HepG2 (cell line): ENCODE data around the gene HS3ST4. TPM values are rescaled to one million over a fixed set of nuclear protein-coding genes. Genes with fewer than 3 reads are reported as not detected.

Experiments used
- ATAC-seq: fragments of 200-7000 bp; cut with Tn5 transposase; 3 replicates; pipeline ENCODE4 v1.9.1; 2020; ENCODE audit warnings: mild to moderate bottlenecking, moderate library complexity
- BruUV-seq: library from RNA; stranded (reverse); fragments of 400-500 nt; replicated peaks from 2 replicates; lab custom pipeline; 2021; lab: Mats Ljungman, UMichigan
- CTCF ChIA-PET: fragments of 300-600 bp; formaldehyde crosslinking; extraction: SDS; loops from one replicate; lab custom pipeline; 2021; ENCODE audit warnings: low total read pairs, inconsistent platforms, low intra/inter-chr PET ratio; lab: Yijun Ruan, JAX
- POLR2A ChIA-PET: fragments of 350-600 bp; sonication (Branson Sonifier 250); formaldehyde crosslinking; loops from one replicate; lab custom pipeline; 2020; ENCODE audit warnings: antibody characterized with exemption, inconsistent platforms; lab: Yijun Ruan, JAX
- DNase-seq: peaks from one replicate; pipeline ENCODE4 v3.0.0-alpha.2; 2015; ENCODE audit warnings: low spot score
- FAIRE-seq: peaks from 3 replicates; lab custom pipeline; 2011; peaks lifted over from hg19 to GRCh38; lab: Jason Lieb, UNC
- H2AFZ ChIP-seq: one replicate; pipeline ENCODE4 v1.6.1; 2011; ENCODE audit warnings: low read length, inconsistent platforms
- H3K27ac ChIP-seq: fragments of 300-600 bp; 3 replicates; pipeline ENCODE4 v1.8.0; 2011; ENCODE audit warnings: mixed run types, mild to moderate bottlenecking, mixed read lengths, low read length, inconsistent platforms; ENCODE audit not compliant: insufficient read depth; ENCODE audit errors: extremely low read length
- H3K27me3 ChIP-seq, 2 experiments: fragments of 200-600 bp in 1 of 2; 2 replicates in 1 of 2; 3 replicates in 1 of 2; pipeline versions ENCODE4 v1.6.0 to v1.8.0; 2011; ENCODE audit warnings: low read length in 2 of 2, mild to moderate bottlenecking in 2 of 2, moderate library complexity in 2 of 2, inconsistent platforms in 1 of 2; ENCODE audit not compliant: insufficient read depth in 2 of 2, control insufficient read depth in 1 of 2
- H3K36me3 ChIP-seq, 2 experiments: fragments of 200-600 bp in 1 of 2; replicated peaks in 1 of 2; 2 replicates in 1 of 2; 3 replicates in 1 of 2; pipeline versions ENCODE4 v1.5.1 to v1.8.0; 2011; ENCODE audit warnings: low read length in 2 of 2, inconsistent platforms in 1 of 2; ENCODE audit not compliant: insufficient read depth in 2 of 2, control insufficient read depth in 1 of 2
- H3K4me1 ChIP-seq: 2 replicates; pipeline ENCODE4 v1.5.1; 2012; ENCODE audit warnings: low read length, inconsistent platforms; ENCODE audit not compliant: insufficient read depth
- H3K4me2 ChIP-seq: 2 replicates; pipeline ENCODE4 v1.6.0; 2011; ENCODE audit warnings: low read depth, low read length, inconsistent platforms
- H3K4me3 ChIP-seq, 3 experiments: fragments of 200-600 bp in 1 of 3; sonication (generic), shearing (Covaris generic) in 1 of 3; replicated peaks in 1 of 3; 2 replicates each; pipeline ENCODE4 v1.5.1; 2011 to 2016; ENCODE audit warnings: low read length in 3 of 3, inconsistent platforms in 2 of 3, low read depth in 2 of 3, mild to moderate bottlenecking in 2 of 3, control low read depth in 1 of 3, mixed read lengths in 1 of 3; ENCODE audit not compliant: insufficient read depth in 1 of 3
- H3K79me2 ChIP-seq: one replicate; pipeline ENCODE4 v1.6.1; 2011; ENCODE audit warnings: low read length, inconsistent platforms; ENCODE audit not compliant: insufficient read depth
- H3K9ac ChIP-seq: 2 replicates; pipeline ENCODE4 v1.6.0; 2011; ENCODE audit warnings: mild to moderate bottlenecking, low read depth, low read length, inconsistent platforms; ENCODE audit not compliant: insufficient read depth
- H3K9me3 ChIP-seq: 2 replicates; pipeline ENCODE4 v1.5.1; 2012; ENCODE audit warnings: mild to moderate bottlenecking, low read length
- H4K20me1 ChIP-seq: 2 replicates; pipeline ENCODE4 v1.6.0; 2011; ENCODE audit warnings: inconsistent platforms, mild to moderate bottlenecking, low read length, moderate library complexity; ENCODE audit not compliant: insufficient read depth
- ATF7-NPFF ChIP-seq: sonication (generic); formaldehyde crosslinking; IDR thresholded peaks from 2 replicates; pipeline ENCODE4 v1.8.1; 2023; ENCODE audit warnings: mild to moderate bottlenecking, low read depth, missing genetic modification reagents, moderate library complexity
- HNF4A ChIP-seq: sonication (generic); formaldehyde crosslinking; IDR thresholded peaks from 2 replicates; pipeline ENCODE4 v1.4.0; 2020; ENCODE audit warnings: missing genetic modification reagents
- MATR3 ChIP-seq: sonication (generic); formaldehyde crosslinking; IDR thresholded peaks from 2 replicates; pipeline ENCODE4 v1.4.0; 2020; ENCODE audit warnings: missing genetic modification reagents
- MTF1 ChIP-seq: sonication (generic); formaldehyde crosslinking; IDR thresholded peaks from 2 replicates; pipeline ENCODE4 v1.5.0; 2020; ENCODE audit warnings: missing genetic modification reagents
- PCBP1 ChIP-seq: fragments of 200-400 bp; formaldehyde crosslinking; IDR thresholded peaks from 2 replicates; pipeline ENCODE4 v1.6.1; 2017; ENCODE audit warnings: mild to moderate bottlenecking, low read depth, low read length, borderline replicate concordance
- SMC3 ChIP-seq: IDR thresholded peaks from 2 replicates; pipeline ENCODE4 v1.6.1; 2011; ENCODE audit warnings: low read length, improper control_type of control experiment
- ZBTB21 ChIP-seq: sonication (generic); formaldehyde crosslinking; IDR thresholded peaks from 2 replicates; pipeline ENCODE4 v1.4.0; 2020; ENCODE audit warnings: missing genetic modification reagents
- ZNF343 ChIP-seq: sonication (generic); formaldehyde crosslinking; IDR thresholded peaks from 2 replicates; pipeline ENCODE4 v1.4.0; 2020; ENCODE audit warnings: mild to moderate bottlenecking, missing genetic modification reagents
- ZNF614 ChIP-seq: IDR thresholded peaks from 2 replicates; pipeline ENCODE4 v1.6.1; 2018; ENCODE audit warnings: missing biosample characterization, missing genetic modification reagents, inconsistent platforms, borderline replicate concordance
- ZSCAN9 ChIP-seq: IDR thresholded peaks from 2 replicates; pipeline ENCODE4 v1.6.1; 2016; ENCODE audit warnings: borderline replicate concordance
- WGBS: methylation state at CpG from one replicate; pipeline ENCODE4 v1.1.6; 2017; ENCODE audit warnings: low lambda C conversion rate; 5-methylcytosine and 5-hydroxymethylcytosine counted together
- in situ Hi-C: cut with HindIII; loops from 2 replicates; pipeline ENCODE4 v1.10.0; 2017; ENCODE audit warnings: low pct_unique_long_range_greater_than_20kb; ENCODE audit not compliant: extremely low pct_ligation_motif_present
- intact Hi-C: fragments of 100-400 bp; cut with micrococcal nuclease; formaldehyde crosslinking; loops from one replicate; pipeline ENCODE4 v1.10.0; 2022; ENCODE audit not compliant: unreplicated experiment
- polyA plus RNA-seq, 8 experiments: library from polyadenylated mRNA; depleted of rRNA in 3 of 8; stranded (reverse) in 7 of 8; unstranded in 1 of 8; fragments of >200 nt; fragmentation: Illumina TruSeq in 4 of 8; extraction: Trizol in 4 of 8; gene quantifications; 2 replicates each; pipeline versions ENCODE4 v1.2.1 to v1.2.3, GENCODE V29; 2011 to 2016; ENCODE audit warnings: low read depth in 4 of 8, missing spikeins in 1 of 8, mixed read lengths in 1 of 8; ENCODE audit not compliant: insufficient read depth in 1 of 8
- total RNA-seq, 5 experiments: library from RNA; depleted of rRNA; stranded (reverse); fragments of >200 nt; fragmentation: Illumina TruSeq; extraction: Trizol; gene quantifications; 2 replicates each; pipeline ENCODE4 v1.2.3, GENCODE V29; 2016; ENCODE audit warnings: low read depth in 1 of 5
- TF ChIP-seq, protein P1 (sequence below): sonication (generic); formaldehyde crosslinking; IDR thresholded peaks from 2 replicates; pipeline ENCODE4 v1.4.0; 2020; ENCODE audit warnings: mild to moderate bottlenecking, missing genetic modification reagents
- TF ChIP-seq, protein P2 (sequence below): IDR thresholded peaks from 2 replicates; pipeline ENCODE4 v1.6.1; 2016; ENCODE audit warnings: mild to moderate bottlenecking, missing biosample characterization, missing genetic modification reagents
- TF ChIP-seq, protein P3 (sequence below): sonication (generic); formaldehyde crosslinking; IDR thresholded peaks from 2 replicates; pipeline ENCODE4 v1.8.1; 2023; ENCODE audit warnings: mild to moderate bottlenecking, moderate library complexity, missing genetic modification reagents
- TF ChIP-seq, protein P4 (sequence below): sonication (generic); formaldehyde crosslinking; IDR thresholded peaks from 2 replicates; pipeline ENCODE4 v1.9.0; 2021; ENCODE audit warnings: missing genetic modification reagents, borderline replicate concordance
- TF ChIP-seq, protein P5 (sequence below): sonication (generic); formaldehyde crosslinking; IDR thresholded peaks from 2 replicates; pipeline ENCODE4 v1.5.0; 2020; ENCODE audit warnings: mild to moderate bottlenecking, missing genetic modification reagents, moderate library complexity

Gene HS3ST4
- total and polyA plus RNA-seq, 2 of the 13 experiments (the other 11 are each of a cell fraction or from before 2014, with no cell fraction given): not detected

DNA sequence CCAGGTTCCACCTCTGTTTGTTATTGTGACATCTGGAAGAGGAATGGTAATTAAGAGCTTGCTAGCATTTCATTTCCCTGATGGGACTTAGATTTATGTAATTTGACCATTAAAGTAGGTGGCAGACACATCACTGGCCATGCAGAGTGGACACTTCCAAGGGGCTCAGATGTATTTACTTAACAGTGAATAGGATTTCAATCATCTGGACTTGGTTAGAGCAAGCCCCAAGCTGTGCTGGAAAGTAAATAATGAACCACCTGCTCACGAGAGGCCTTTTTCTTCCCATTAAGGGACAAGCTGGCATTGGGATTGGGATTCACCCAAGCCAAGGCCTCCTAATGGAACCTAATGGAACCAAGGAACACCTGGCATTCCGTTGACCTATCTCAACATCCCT lies 395.3 kb downstream of the HS3ST4 start (continued):
- TF ChIP-seq, protein P1, sequence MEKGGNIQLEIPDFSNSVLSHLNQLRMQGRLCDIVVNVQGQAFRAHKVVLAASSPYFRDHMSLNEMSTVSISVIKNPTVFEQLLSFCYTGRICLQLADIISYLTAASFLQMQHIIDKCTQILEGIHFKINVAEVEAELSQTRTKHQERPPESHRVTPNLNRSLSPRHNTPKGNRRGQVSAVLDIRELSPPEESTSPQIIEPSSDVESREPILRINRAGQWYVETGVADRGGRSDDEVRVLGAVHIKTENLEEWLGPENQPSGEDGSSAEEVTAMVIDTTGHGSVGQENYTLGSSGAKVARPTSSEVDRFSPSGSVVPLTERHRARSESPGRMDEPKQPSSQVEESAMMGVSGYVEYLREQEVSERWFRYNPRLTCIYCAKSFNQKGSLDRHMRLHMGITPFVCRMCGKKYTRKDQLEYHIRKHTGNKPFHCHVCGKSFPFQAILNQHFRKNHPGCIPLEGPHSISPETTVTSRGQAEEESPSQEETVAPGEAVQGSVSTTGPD (CRISPR knock-in tag): no peak
- TF ChIP-seq, all 625 proteins: peak for 0

DNA sequence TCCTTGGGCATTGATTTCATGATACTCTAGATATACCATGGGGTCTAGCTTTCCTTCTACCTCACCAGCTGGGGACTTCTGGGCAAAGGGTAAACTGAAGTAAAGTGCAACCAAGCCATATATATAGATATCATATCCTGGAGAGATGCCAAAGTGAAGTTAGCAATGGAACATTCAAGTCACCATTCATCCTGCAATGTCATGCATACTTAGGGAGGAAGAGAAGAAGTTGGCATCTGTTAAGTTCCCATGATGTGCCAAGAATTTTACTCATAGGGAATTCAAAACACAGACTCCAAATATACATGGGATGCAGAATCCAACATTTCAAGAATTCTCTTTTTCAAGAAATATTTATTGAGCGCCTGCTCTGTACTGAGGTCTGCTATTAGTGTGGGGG lies 399.8 kb downstream of the HS3ST4 start:
- no peak overlapping the region for H2AFZ ChIP-seq
- ATAC-seq (no peak), DNase-seq (no peak), FAIRE-seq (no peak)
- H3K4me1 ChIP-seq: no peaks in the 10 kb centered on the region
- H3K9me3 ChIP-seq: peaks cover 45% of the 10 kb centered on the region; the same call in 1 of the 2 replicates
- intact Hi-C loops (no loop called here), in situ Hi-C loops (no loop called here)
- H3K79me2 ChIP-seq: no peaks in the 10 kb centered on the region
- H3K27ac ChIP-seq: no peak overlapping the region
- CTCF ChIA-PET: no interaction called here
- no peak overlapping the region for H3K4me3 ChIP-seq
- POLR2A ChIA-PET: no interaction called here
- no peak overlapping the region for H3K9ac ChIP-seq
- H3K27me3 ChIP-seq: no peaks in the 10 kb centered on the region
- H3K36me3 ChIP-seq: no peaks in the 10 kb centered on the region
- no peak overlapping the region for H3K4me2 ChIP-seq
- no peaks in the 10 kb centered on the region for H4K20me1 ChIP-seq
- no TSS peak for BruUV-seq
- WGBS: 67% methylated on average over 1 of the region's 1 CpG
- TF ChIP-seq ZNF343 (CRISPR knock-in tag) (no peak), ZBTB21 (no peak), MATR3 (CRISPR knock-in tag) (no peak), PCBP1 (no peak), MTF1 (CRISPR knock-in tag) (no peak), ZSCAN9 (no peak), ZNF614 (CRISPR knock-in tag) (no peak), SMC3 (no peak), ATF7-NPFF (CRISPR knock-in tag) (no peak), HNF4A (CRISPR knock-in tag) (no peak)
- TF ChIP-seq, protein P2, sequence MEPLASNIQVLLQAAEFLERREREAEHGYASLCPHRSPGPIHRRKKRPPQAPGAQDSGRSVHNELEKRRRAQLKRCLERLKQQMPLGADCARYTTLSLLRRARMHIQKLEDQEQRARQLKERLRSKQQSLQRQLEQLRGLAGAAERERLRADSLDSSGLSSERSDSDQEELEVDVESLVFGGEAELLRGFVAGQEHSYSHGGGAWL: no peak
- TF ChIP-seq, protein P3, sequence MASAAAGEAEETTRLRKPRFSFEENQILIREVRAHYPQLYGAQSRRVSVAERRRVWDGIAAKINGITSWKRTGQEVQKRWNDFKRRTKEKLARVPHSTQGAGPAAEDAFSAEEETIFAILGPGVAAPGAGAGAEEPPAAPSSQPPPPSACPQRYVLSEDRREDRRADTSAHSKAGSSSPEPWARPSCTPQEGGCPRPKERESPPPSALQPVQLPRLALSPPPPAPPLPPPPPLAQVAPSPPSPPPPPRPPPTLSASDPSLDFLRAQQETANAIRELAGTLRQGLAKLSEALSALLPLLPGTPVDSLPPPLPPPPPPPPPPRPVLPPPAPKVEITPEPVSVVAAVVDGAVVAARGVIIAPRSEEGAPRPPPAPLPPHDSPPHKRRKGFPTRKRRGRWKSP (CRISPR knock-in tag): no peak
- TF ChIP-seq, protein P4, sequence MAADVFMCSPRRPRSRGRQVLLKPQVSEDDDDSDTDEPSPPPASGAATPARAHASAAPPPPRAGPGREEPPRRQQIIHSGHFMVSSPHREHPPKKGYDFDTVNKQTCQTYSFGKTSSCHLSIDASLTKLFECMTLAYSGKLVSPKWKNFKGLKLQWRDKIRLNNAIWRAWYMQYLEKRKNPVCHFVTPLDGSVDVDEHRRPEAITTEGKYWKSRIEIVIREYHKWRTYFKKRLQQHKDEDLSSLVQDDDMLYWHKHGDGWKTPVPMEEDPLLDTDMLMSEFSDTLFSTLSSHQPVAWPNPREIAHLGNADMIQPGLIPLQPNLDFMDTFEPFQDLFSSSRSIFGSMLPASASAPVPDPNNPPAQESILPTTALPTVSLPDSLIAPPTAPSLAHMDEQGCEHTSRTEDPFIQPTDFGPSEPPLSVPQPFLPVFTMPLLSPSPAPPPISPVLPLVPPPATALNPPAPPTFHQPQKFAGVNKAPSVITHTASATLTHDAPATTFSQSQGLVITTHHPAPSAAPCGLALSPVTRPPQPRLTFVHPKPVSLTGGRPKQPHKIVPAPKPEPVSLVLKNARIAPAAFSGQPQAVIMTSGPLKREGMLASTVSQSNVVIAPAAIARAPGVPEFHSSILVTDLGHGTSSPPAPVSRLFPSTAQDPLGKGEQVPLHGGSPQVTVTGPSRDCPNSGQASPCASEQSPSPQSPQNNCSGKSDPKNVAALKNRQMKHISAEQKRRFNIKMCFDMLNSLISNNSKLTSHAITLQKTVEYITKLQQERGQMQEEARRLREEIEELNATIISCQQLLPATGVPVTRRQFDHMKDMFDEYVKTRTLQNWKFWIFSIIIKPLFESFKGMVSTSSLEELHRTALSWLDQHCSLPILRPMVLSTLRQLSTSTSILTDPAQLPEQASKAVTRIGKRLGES (CRISPR knock-in tag): no peak
- TF ChIP-seq, protein P5, sequence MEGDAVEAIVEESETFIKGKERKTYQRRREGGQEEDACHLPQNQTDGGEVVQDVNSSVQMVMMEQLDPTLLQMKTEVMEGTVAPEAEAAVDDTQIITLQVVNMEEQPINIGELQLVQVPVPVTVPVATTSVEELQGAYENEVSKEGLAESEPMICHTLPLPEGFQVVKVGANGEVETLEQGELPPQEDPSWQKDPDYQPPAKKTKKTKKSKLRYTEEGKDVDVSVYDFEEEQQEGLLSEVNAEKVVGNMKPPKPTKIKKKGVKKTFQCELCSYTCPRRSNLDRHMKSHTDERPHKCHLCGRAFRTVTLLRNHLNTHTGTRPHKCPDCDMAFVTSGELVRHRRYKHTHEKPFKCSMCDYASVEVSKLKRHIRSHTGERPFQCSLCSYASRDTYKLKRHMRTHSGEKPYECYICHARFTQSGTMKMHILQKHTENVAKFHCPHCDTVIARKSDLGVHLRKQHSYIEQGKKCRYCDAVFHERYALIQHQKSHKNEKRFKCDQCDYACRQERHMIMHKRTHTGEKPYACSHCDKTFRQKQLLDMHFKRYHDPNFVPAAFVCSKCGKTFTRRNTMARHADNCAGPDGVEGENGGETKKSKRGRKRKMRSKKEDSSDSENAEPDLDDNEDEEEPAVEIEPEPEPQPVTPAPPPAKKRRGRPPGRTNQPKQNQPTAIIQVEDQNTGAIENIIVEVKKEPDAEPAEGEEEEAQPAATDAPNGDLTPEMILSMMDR (CRISPR knock-in tag): no peak
